Ureter (tissue), 1 donor: ENCODE data around the gene ABCB7. TPM values are rescaled to one million over a fixed set of nuclear protein-coding genes. Genes with fewer than 3 reads are reported as not detected.
"Not testable (repeated sequence)": the region's sequence is repeated elsewhere in the genome, so short reads cannot be mapped to it uniquely, and the experiment has no call there.

ENCODE experiments used
- DNase-seq: peaks from one replicate; pipeline ENCODE4 v3.0.0-alpha.2; 2020; ENCODE audit warnings: low spot score
- total RNA-seq: library from RNA; stranded (reverse); gene quantifications from one replicate; pipeline ENCODE4 v1.2.4, GENCODE V29; 2023
- donor health status: DM: yes; HTN: yes; CAD: no.

The ABCB7 gene
- 20.7 TPM for total RNA-seq

- DNase-seq, result peak; percentile 59
Observed at GRCh38 chrX:75155827-75156525, at the start of gene ABCB7. TSS of gene ABCB7 (minus strand) at chrX:75156283. CDS start at chrX:75156272, 11 bp downstream.

GRCh38 chrX:75188415-75189206, 32.5 kb upstream of the ABCB7 start:
- not testable (repeated sequence) for DNase-seq

DNA sequence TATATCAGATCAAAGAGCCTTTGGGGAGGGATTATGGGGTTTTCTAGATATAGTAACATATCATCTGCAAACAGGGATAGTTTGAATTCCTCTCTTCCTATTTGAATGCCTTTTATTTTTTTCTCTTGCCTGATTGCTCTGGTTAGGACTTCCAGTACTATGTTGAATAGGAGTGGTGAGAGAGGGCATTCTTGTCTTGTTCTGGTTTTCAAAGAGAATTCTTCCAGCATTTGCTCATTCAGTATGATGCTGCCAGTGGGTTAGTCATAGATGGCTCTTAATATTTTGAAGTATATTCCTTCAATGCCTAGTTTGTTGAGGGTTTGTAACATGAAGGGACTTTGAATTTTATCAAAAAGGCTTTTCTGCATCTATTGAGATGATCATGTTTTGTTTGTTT, 25.6 kb upstream of the ABCB7 start:
- no peak for DNase-seq

- DNase-seq, result not testable (repeated sequence)
Observed at GRCh38 chrX:75179536-75180293, 23.6 kb upstream of the ABCB7 start.

- DNase-seq, result not testable (repeated sequence)
Observed at GRCh38 chrX:75172257-75172890, 16.3 kb upstream of the ABCB7 start.

GRCh38 chrX:75158054-75158453, 2.0 kb upstream of the ABCB7 start:
- DNase-seq, result no peak

GRCh38 chrX:75156531-75156945, 455 bp upstream of the ABCB7 start:
- no peak for DNase-seq

GRCh38 chrX:75155447-75155826, 646 bp downstream of the ABCB7 start:
- DNase-seq, result no peak

GRCh38 chrX:75154871-75155270, 1.2 kb downstream of the ABCB7 start:
- no peak for DNase-seq

- DNase-seq, result no peak
Observed at GRCh38 chrX:75151827-75152592, 4.1 kb downstream of the ABCB7 start.

- no peak for DNase-seq
Observed at GRCh38 chrX:75149654-75150053, 6.4 kb downstream of the ABCB7 start.

DNA sequence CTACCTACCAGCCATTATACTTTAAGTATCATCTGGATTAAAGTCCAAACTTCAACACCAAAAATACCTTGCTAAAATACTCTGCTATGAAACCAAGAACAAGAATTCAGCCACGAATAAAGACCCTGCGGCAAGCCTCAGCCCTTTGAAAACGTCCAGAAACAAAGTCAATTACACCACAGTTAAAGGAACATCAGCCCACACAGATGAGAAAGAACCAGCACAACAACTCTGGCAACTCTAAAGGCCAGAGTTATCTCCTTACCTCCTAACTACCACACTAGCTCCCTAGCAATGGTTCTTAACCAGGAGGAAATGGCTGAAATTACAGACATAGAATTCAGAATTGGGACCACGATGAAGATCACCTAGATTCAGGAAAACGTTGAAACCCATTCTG, 23.4 kb downstream of the ABCB7 start:
- DNase-seq, result no peak

DNA sequence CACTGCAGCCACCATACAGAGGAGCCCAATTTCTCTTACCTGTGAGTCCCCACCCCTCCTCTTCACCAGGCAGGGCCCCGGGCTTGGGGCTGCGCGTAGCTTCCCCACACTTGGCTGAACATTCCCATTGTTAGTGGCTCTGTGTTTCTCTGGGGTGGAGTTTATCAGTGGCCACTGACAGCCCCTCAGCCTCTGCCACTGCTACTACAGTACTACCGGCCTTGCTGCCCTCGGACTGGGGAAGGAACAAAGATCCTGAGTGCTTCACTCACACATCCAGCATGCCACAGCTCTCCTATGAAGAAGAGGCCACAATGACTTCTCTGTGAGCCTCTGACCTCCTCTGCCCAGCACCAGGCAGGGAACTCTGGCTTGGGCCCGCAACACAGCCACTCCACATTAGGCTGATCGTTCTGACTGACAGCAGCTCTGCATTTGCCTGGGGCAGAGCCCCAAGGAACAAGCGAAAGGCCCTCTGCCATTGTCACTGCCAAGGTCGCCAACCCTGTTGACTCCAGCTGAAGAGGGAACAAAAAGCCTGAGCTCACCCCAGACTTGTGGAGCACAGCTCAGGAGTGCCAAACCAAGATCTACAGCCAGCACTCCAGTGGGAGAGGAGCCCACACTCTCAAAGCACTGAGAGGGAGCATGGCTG, 24.0 kb downstream of the ABCB7 start:
- DNase-seq, result no peak

- DNase-seq, result not testable (repeated sequence)
Observed at GRCh38 chrX:75129069-75129468, 27.0 kb downstream of the ABCB7 start.

GRCh38 chrX:75118296-75118695, 37.8 kb downstream of the ABCB7 start:
- DNase-seq, result no peak

GRCh38 chrX:75115707-75116413, 40.2 kb downstream of the ABCB7 start:
- no peak for DNase-seq

GRCh38 chrX:75114638-75115037, 41.4 kb downstream of the ABCB7 start:
- DNase-seq, result no peak

GRCh38 chrX:75113664-75114063, 42.4 kb downstream of the ABCB7 start:
- DNase-seq, result no peak

DNA sequence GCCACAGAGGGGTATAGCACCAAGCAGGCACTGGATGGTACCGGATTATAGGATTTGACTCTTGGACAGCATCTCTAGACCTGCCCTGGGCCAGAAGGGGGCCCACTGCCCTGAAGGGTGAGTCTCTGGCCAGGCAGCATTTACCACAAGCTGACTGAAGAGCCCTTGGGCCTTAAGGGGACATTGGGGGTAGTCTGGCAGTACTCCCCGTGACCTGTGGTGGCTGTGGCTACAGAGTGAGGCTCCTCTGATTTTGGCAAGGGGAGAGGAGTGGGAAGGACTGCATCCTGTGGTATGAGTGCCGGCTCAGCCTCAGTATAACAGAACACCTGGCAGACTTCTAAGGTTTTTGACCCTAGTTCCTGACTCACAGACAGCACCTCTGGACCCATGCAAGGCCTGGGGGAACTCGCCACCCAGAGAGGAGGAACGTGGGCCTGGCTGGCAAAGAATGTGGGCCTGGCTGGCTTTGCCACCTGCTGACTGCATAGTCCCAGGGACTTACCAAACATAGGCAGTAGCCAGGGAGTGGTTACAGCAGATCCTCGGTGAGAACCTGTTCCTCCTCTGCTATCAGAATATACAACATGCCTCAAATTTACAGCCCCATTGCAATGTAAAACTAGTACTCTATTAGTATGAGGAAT, 48.1 kb downstream of the ABCB7 start:
- no peak for DNase-seq
